B cell (primary cell): ENCODE results near the gene ENC1.

Experiments
- CTCF ChIP-seq: fragments of 200-600 bp; IDR thresholded peaks from one replicate; pipeline ENCODE4 v1.8.0; 2022; ENCODE audit warnings: antibody characterized with exemption, mild to moderate bottlenecking
- EZH2 ChIP-seq: IDR thresholded peaks from 2 replicates; pipeline ENCODE4 v1.6.1; 2012; ENCODE audit warnings: borderline replicate concordance, low read depth, mild to moderate bottlenecking, moderate library complexity, low read length; ENCODE audit not compliant: insufficient read depth, poor library complexity, severe bottlenecking

GRCh38 chr5:74578356-74579044 lies 62.0 kb downstream of the ENC1 start:
- no peak for TF ChIP-seq CTCF
- TF ChIP-seq EZH2: no peak
